HG02973 (cell line): Measurements from ENCODE around the gene HDAC2.
"Not testable (repeated sequence)": the region's sequence is repeated elsewhere in the genome, so short reads cannot be mapped to it uniquely, and the experiment has no call there.

Source experiments
- ATAC-seq: cut with Tn5 transposase; IDR thresholded peaks from one replicate; pipeline ENCODE4 v1.9.1; 2021; ENCODE audit warnings: moderate library complexity; ENCODE audit not compliant: unreplicated experiment

The HDAC2 gene

DNA sequence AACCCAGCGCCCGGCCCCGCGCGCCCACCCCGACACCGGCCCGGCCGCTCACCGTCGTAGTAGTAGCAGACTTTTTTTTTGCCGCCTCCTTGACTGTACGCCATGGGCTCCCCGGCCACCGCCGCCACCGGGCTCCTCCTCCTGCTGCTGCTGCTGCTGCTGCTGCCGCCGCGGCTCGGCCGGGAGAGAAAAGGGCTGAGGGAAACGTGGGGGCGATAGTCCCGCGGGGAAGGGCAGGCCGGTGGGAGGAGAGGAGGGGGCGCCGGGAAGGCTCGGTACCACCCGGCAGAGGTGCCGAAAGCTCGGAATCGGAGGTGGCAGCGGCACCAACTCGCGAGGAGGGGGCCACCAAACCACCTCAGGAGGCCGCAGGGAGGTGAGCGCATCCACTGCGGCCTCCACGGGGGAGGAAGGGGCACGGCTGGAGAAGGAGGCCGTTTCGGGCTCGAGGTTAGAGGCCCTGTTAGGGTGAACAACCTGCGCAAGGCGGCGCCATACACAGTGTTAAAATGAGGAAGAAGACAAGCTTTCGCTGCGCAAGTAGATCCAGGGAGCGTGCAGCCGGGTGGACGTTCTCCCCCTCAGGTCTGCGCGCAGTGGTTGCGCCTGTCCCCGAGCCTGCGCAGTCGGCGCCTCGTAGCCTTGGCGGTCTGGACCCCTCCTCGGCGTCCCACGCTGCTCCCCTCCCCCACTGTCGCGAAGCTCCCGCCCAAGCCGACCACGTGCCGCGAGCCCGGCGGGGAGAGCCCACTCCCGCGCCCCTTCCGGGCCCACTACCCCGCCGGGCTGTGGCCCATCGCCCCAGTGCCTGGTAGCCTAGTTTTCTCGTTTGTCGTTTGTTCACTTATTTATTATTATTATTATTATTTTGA, at the start of gene HDAC2:
HDAC2 (minus strand) TSS at position 344 of the 872 bp plus-strand sequence; CDS start at position 104, 240 bp downstream.
- peak; percentile 80 for ATAC-seq

DNA sequence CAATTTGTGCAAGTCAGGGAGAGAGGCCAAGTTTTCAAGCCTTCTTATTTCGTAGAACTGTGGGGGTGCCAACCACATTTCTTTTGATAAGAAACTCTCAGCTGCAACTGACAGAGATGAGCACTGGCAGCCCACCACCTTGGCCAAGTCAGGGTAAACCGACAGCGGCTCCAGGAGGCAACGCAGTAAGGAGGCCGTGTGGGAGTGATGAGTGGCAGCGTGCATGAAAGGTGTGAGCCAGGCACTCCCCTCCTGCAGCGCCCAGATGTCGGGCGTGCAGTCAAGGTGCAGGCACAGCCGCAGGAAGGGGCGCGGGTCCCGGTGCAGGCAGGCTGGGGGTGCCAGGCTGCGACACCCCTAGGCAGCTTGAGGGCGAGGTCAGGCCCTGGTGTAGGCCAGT, 49.2 kb upstream of the HDAC2 start:
- ATAC-seq = no peak

DNA sequence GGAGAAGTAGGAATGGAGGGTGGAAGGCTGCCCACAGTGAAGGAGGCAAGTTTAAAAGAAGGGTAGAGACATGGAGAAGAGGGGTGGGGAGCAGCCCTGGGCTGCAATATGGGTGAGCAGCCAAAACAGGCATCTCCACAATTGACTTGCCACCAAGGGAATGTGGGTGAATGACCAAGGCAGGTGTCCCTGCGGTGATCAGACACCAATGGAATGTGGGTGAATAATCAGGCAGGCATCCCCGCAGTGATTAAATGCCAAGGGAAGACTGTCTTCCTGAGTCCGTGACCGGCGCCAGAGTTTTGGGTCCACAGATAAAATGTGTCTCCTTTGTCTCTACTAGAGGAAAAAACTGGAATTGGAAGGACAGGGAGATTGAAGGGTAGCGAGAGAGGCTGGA, 46.2 kb upstream of the HDAC2 start:
- not testable (repeated sequence) for ATAC-seq

DNA sequence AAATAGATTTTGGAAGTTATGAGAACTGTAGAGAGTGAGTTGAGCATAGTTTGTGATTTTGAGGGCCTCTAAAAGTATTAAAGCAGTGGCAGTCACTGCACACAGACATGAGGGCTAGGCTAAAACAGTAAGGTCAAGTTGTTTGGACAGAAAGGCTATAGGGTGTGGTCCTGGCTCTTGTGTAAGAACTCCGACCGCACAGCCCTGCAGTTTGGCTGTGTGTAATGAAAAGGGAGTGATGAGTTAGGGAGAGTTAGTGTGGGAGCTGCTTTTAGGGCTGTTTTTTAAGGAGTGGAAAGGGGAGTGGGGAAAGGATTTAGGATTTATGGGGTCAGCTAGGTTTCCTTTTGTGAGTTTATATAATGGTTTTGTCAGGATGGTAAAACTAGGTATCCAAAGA, 43.2 kb upstream of the HDAC2 start:
- ATAC-seq = not testable (repeated sequence)

DNA sequence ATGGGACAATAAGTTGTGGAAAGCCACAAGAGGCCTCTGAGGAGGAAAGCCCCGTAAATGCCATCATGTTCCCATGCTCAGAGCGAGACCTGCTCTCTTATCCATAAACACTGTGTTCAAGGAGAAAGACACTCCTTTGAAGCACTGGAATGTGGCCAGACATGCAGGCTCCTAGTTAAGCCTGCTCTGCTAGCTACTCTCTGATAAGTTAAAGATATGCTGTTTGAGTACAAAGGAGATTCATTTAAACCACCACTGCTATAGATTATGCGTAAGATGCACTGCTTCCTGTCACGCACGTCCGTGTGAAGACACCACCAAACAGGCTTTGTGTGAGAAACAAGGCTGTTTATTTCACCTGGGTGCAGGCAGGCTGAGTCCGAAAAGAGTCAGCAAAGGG, 40.5 kb upstream of the HDAC2 start:
- ATAC-seq = not testable (repeated sequence)

DNA sequence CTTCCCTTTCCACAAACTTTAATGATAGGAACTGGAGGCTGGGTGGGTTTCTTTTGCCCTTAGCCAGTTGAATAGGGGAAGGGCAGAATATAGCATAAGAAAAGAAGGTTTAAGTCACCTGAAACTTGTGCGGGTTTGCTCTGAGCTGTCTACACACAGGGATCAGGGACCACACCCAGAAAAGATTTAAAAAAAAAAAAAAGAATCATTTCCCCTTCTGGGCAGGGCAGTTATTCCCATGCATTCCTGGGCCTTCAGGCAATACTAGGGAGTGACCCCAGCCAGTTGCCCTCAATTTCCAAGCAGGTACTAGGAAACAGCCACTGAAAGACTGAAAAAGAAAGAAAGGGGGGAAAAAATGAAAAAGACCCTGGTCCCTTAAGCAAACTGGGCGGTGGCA, 39.6 kb upstream of the HDAC2 start:
- no peak for ATAC-seq

GRCh38 chr6:114009192-114009591, 38.2 kb upstream of the HDAC2 start:
- ATAC-seq = no peak

GRCh38 chr6:114008331-114008730, 37.4 kb upstream of the HDAC2 start:
- no peak for ATAC-seq

GRCh38 chr6:114007516-114007915, 36.6 kb upstream of the HDAC2 start:
- no peak for ATAC-seq

DNA sequence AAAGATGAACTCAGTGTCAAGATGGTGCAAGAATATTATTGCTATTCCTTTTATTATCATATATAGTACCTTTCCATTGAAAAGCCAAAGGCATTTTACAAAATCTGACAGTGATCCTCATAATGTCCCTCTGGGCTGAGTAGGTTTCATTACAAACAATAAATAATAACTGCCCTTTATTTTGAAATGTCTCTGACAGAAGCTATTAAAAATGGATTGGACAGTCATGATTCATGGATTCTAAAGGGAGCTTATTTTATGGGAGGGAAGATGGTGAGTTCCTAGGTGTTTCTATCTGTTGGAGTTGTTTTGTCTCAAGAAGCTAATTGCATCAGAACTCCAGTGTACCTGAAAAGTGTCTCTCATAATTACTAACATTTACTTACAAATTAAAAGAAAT, 30.4 kb upstream of the HDAC2 start:
- no peak for ATAC-seq

DNA sequence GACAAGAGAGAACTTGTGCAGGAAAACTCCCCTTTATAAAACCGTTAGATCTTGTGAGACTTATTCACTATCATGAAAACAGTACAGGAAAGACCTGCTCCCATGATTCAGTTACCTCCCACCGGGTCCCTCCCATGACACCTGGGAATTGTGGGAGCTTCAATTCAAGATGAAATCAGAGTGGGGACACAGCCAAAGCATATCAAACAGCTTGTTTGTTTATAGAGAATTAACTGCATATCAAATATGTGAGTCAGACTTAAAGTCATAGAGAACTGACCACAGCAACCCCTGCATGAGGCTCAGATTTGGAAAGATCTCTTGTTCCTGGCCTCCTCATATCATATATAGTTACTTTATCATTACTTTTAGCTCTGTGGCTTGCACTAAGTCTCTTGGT, 29.1 kb upstream of the HDAC2 start:
- ATAC-seq = no peak

DNA sequence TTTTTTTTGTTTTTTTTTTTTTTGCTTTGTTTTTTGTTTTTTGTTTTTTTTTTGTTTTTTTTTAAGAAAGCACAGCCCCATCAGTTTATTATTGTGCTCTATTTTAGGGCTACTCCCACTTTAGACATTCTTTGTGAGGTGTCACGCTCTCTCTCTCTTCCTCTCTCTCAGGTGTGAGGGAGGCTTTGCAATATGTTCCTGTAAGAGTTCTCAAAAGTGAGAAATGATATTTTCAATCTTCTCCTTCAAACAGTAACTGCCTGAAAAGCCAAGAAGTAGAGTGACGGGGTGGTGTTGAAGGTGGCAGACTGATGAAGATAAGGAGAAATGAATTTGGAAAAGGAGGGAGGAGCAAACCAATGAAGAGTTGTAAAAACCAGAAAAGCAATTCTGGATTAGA, 28.3 kb upstream of the HDAC2 start:
- ATAC-seq = no peak

DNA sequence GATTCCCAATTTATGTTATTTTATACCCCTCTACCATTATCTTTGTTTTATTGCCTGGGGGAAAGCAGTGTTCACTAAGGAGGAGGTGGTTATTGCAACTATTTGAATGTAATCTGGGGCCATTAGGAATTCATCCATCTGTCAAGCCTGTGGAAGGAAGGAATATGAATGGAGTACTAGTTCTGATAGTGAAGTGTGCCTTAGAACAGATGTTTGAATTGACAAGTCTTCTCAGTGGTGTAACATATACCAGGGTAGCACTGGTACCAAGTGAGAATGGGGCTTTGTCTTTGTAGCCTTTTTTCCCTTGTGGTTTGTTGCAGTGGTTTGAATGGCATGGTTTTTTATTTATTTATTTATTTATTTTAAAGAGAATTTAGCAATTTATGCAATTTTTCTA, 27.9 kb upstream of the HDAC2 start:
- no peak for ATAC-seq

- no peak for ATAC-seq
Observed at GRCh38 chr6:113997116-113997515, 26.2 kb upstream of the HDAC2 start.

DNA sequence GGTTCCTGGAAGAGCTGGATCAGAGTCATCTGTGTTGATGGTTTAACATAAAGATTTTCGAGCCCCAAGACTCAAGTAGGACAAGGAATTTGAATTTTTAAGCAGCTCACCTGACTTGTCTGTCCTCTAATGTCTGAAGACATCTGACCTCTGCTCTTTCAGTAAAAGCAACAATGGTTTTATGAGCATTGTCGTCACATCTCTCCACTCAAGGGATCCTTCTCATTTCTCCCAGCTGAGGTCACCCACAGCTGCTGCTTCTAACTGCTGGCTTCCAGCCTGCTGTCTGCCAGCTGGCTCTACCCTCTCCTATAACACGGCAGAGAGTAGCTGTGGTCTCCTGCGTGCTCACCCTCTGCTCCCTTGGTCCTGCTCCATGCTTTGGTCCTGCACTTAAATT, 24.7 kb upstream of the HDAC2 start:
- ATAC-seq = no peak

- peak; percentile 89 for ATAC-seq
Observed at GRCh38 chr6:113994934-113995342, 24.0 kb upstream of the HDAC2 start.

- ATAC-seq = no peak
Observed at GRCh38 chr6:113989675-113990074, 18.7 kb upstream of the HDAC2 start.

- not testable (repeated sequence) for ATAC-seq
Observed at GRCh38 chr6:113982675-113983074, 11.7 kb upstream of the HDAC2 start.

DNA sequence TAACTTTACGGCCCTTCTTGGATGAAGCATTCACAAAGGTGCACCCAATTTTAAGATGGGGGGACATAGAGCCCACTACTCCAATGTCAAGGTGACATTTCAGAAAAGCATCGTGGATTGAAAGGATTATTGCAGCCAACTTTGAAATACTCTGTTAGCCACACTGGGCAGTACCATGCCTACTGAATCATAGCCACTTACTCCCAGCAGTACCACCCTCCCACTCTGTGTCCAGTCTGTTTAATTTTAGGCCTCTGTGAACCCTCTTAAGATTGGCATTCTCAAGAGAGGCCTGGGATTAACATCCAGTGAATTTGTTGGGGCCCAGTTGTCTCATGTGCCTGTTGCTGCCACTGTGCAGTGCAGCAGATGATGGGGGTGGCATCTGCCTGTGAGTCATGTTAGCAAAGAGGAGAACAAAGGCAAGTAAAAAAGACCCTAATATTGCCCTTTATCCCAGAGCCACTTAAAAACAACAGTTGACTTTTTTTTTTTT, 11.2 kb upstream of the HDAC2 start:
- no peak for ATAC-seq

DNA sequence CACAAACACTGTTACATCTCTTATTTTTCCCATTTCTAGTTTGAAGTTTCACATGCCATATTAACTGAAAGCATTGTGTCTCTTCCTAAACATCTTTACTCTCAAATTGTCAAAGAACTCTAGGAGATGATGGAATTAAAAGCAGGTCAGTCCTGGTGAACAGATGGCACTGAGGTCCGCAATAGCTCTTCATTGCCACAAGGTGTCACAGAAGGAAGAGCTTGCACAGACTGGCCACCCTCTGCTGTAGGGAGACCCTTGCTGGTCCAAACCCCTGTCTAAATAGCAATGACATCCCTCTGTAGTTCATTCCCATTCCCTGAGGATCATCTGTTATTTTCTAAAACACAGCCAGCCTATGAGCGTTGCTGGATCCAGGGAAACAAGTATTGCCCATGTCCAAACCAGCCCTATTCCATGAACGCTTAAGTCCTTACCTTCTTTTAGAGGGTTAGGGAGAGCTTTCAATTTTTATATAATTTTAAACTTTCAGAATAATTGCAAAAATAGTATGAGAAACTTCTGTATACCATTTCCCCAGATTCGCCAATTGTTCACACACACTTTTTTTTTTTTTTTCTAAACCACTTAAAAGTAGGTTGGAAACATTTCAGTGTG, 10.1 kb upstream of the HDAC2 start:
- ATAC-seq = peak; percentile 85

DNA sequence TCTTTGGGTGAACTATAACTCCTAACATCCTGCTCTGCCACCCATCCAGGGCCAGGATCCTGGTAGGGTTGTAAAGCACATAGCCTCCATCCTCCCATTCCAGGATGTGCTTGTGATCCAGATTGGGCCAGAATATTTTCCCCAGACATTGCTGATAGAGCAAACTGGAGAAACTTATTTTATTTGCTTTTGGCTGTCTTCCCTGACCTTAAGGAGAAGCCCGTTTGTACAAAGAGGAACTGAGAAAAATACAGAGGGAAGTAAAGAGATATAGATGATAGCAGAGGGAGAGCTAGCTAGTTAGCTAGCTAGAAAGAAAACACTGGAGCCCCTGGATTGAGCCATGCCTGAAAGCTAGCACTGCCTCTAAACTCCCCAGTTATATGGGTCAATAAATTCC, 9.0 kb upstream of the HDAC2 start:
- ATAC-seq = peak; percentile 42

- ATAC-seq = no peak
Observed at GRCh38 chr6:113978084-113978675, 7.2 kb upstream of the HDAC2 start.
